ENCODE results near the gene PRKCQ.

GRCh38 chr10:6537770-6538169 is 42.3 kb downstream of the PRKCQ start:
- TF ChIP-seq POLR2A (IDR thresholded peaks at IDR 0.05; ENCODE audit: low read length), result no peak
- no peak for TF ChIP-seq GATA1 (IDR thresholded peaks at IDR 0.05; ENCODE audit: low read depth, low read length)

All from erythroblast (primary cell).